Stimulated activated naive CD4-positive, alpha-beta T cell treated with Interleukin-2 at 50 U/mL for 16 hours (primary cell): ENCODE results near the gene MTHFD2.
"Not testable (repeated sequence)": the region's sequence is repeated elsewhere in the genome, so short reads cannot be mapped to it uniquely, and the experiment has no call there.

Experiments
- DNase-seq: peaks from one replicate; lab custom pipeline; 2025; lab: John Stamatoyannopoulos, UW

MTHFD2 gene

GRCh38 chr2:74229865-74230264, 31.4 kb downstream of the MTHFD2 start:
- not testable (repeated sequence) for DNase-seq

GRCh38 chr2:74232426-74232825, 34.0 kb downstream of the MTHFD2 start:
- no peak for DNase-seq

- DNase-seq: no peak
Observed at GRCh38 chr2:74233648-74234047, 35.2 kb downstream of the MTHFD2 start.

- DNase-seq: no peak
Observed at GRCh38 chr2:74235041-74235440, 36.6 kb downstream of the MTHFD2 start.

- no peak for DNase-seq
Observed at GRCh38 chr2:74238879-74239278, 40.5 kb downstream of the MTHFD2 start.

GRCh38 chr2:74239346-74239745, 40.9 kb downstream of the MTHFD2 start:
- DNase-seq: no peak

- DNase-seq: no peak
Observed at GRCh38 chr2:74242354-74243071, 44.1 kb downstream of the MTHFD2 start.

- no peak for DNase-seq
Observed at GRCh38 chr2:74244286-74244685, 45.9 kb downstream of the MTHFD2 start.

- DNase-seq: no peak
Observed at GRCh38 chr2:74246496-74247195, 48.2 kb downstream of the MTHFD2 start.

GRCh38 chr2:74249406-74250122, 51.1 kb downstream of the MTHFD2 start:
- no peak for DNase-seq

GRCh38 chr2:74250189-74250631, 51.8 kb downstream of the MTHFD2 start:
- DNase-seq: peak; percentile 20

GRCh38 chr2:74252036-74252435, 53.6 kb downstream of the MTHFD2 start:
- no peak for DNase-seq

- no peak for DNase-seq
Observed at GRCh38 chr2:74252862-74253261, 54.4 kb downstream of the MTHFD2 start.

GRCh38 chr2:74253306-74253970, 55.0 kb downstream of the MTHFD2 start:
- DNase-seq: no peak

- no peak for DNase-seq
Observed at GRCh38 chr2:74253971-74254310, 55.5 kb downstream of the MTHFD2 start.

GRCh38 chr2:74255660-74256213, 57.3 kb downstream of the MTHFD2 start:
- no peak for DNase-seq

- no peak for DNase-seq
Observed at GRCh38 chr2:74259191-74259590, 60.8 kb downstream of the MTHFD2 start.

- DNase-seq: no peak
Observed at GRCh38 chr2:74259733-74260132, 61.3 kb downstream of the MTHFD2 start.

GRCh38 chr2:74260495-74260894, 62.1 kb downstream of the MTHFD2 start:
- no peak for DNase-seq

- DNase-seq: no peak
Observed at GRCh38 chr2:74261204-74261864, 62.9 kb downstream of the MTHFD2 start.

GRCh38 chr2:74262681-74263080, 64.3 kb downstream of the MTHFD2 start:
- no peak for DNase-seq

GRCh38 chr2:74264281-74264680, 65.9 kb downstream of the MTHFD2 start:
- no peak for DNase-seq
